ENCODE data around the gene LIG3.
"Not testable (repeated sequence)": the region's sequence is repeated elsewhere in the genome, so short reads cannot be mapped to it uniquely, and the experiment has no call there.

The LIG3 gene

DNA sequence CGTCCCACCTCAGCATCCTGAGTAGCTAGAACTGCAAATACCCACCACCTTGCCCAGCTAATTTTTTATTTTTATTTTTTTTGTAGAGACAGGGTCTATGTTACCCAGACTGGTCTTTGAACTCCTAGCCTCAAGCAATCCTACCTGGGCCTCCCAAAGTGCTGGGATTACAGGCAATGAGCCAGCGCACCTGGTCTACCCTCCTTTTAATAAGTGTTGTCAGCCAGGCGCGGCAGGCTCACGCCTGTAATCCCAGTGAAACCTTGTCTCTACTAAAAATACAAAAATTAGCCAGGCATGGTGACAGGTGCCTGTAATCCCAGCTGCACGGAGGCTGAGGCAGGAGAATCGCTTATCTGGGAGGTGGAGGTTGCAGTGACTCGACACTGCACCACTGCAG is 63.9 kb downstream of the LIG3 start:
- DNase-seq (ENCODE audit: low spot score) = no peak

DNA sequence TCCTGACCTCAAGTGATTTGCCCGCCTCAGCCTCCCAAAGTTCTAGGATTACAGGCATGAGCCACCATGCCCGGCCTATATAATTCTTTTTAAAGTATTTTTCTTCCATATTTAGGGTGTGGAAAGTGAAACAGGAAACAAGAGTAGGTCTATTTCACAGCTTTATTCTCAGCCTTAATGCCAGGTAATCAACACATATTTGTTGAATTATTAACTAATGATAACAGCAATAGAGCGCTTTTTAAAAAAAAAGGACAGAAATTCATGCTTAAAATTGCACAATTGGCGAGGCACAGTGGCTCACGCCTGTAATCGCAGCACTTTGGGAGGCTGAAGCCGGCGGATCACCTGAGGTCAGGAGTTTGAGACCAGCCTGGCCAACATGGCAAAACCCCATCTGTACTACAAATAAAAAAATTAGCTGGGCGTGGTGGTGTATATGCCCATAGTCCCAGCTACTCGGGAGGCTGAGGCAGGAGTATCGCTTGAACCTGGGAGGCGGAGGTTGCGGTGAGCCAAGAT is 65.2 kb downstream of the LIG3 start:
- not testable (repeated sequence) for DNase-seq (ENCODE audit: low spot score)

DNA sequence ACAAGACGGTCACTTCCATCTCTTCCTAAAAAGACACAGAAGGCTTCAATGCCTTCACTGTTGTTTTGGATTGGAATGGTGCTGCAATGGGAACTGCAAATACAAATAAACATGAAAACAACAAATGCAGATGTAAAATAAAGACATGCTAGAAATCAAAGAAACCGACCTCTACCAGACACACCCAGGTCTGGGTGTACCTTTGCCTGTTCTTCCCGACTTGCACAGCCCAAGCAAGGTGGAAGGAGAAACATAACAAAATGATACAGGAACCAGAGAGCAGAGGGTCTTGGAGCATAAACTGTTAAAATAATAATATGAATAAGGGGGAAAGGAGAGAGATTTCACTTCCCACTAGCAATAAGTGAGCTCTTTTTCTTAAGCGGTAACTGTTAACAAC is 65.9 kb downstream of the LIG3 start:
- DNase-seq (ENCODE audit: low spot score) = no peak

DNA sequence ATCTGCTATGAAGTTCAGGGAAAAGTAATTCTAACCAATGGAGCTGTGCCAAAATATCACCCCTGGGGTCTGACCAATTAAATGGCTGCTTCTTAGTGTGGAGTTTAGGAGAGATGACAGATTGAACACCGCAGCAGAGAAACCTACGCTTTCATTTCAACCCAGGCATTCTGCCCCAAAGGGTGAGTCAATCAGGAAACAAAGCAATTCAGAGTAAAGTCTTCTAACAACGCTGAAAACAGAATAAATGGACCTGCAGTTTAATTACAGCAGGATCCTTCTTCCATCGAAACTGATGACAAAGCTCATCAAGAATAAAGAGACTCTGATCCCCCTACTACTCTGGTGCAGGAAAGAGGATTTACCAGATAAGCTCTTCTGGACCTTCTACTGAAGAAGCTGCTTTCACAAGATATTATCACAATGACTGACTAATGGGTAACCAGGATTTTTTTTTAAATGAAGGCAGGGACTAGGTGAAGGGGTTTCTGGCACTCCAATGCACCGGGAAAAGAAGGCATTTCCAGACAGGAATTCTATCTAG is 66.5 kb downstream of the LIG3 start:
- no peak for DNase-seq (ENCODE audit: low spot score)

DNA sequence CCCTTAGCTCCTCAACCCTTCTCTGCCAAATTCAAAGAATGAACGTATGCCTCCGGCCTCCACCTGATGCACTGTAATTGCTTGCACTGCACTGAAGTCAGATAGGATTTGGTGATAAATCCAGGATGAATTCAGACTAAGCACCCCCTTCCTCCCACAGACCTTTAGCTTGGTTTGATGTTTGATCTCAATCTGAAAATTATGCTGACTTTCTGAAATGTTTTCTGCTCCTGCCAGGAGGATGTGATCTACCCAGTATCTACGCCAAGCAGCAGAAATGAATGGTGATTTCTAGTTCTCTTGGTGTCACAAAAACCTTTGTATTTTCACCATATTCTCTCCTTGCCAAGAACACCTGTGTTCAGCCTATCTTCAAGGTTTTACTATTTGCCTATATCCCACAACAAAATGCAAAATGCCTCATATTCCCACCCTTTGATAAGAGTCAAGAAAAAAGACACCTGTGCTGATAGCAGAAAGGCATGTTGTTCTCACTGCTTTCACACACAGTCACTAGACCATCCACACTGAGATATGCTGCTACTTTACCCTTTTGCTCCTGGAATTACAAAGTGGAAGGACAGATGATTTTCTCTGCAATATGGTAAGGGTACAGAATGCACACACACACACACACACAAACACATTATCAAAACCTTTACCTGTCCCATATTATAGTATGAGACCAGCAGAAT is 68.5 kb downstream of the LIG3 start:
- no peak for DNase-seq (ENCODE audit: low spot score)

DNA sequence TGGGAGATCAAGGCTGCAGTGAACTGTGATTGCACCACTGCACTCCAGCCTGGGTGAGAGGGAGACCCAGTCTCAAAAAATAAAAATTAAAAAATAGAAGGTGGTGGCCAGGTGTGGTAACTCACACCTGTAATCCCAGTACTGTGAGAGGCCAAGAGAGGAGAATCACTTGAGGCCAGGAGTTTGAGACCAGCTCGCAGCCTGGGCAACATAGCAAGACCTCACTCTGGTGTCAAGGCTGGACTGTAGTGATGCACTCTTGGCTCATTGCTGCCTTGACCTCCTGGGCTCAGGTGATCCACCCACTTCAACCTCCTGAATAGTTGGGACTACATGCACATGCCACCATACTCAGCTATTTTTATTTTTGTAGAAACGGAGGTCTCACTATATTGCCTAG is 69.9 kb downstream of the LIG3 start:
- DNase-seq (ENCODE audit: low spot score) = no peak

DNA sequence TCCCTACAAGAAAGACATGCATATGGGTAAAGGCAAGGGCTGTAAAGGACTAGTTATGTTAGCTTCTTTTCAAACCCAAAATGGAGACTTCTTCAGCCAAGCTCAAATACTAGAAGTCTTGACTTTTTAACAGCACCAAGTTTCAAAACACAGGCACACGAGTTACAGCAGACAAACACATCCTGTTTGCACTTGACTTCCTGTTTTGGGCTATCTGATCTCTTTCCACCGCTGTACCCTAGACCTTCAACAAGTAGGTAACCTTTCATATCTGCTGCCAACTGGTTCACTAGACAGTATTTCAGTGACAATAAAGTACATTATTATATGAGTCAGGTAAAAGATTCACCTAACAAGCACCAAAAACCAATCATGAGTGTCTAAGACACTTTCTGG is 70.9 kb downstream of the LIG3 start:
- DNase-seq (ENCODE audit: low spot score) = no peak

DNA sequence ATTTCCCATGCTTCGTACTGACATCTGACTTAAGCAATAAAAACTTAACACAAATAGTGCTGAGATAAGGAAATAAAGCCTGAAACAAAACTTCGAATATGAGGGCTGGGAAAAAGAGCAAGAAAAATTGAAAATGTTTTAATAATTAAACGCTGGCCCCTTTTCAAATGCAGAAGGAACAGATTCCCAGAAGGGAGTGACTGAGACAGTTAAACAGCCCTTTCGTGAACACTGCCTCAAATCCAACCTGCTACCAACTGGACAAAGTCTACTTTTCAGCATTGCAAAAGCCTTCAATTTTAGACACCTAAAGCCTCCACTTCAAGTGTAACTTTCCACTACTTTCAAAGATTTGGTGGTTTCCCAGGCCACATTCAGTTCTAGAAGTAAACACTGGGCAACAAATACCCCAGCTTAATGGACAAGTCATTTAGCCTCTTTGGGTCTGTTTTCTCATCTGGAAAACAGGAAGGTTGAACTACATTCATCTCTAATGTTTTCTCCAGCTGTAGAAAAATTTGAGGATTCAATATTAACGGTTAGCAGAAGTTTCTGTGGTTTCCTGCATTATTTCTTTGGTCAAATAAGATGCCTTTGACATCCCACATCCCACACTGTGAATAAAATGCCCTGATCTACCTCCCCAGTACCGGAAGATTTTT is 71.4 kb downstream of the LIG3 start:
- no peak for DNase-seq (ENCODE audit: low spot score)

DNA sequence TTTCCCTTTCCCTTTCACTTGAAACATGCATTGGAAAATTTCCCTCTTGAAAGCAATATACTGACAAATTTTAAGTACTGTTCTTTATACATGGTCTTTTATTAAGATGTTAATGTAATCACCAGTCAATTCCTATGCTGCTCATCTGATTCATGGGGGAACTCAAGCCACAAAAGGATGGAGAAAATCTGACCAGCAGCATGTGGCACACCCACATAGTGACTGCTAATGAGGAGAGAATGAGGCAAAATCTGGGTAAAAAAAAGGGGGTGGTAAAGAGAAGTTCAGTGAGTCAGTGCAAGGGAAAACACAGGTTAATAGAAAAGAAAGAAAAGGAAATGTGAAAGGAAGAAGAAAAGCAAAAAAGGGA is 71.9 kb downstream of the LIG3 start:
- no peak for DNase-seq (ENCODE audit: low spot score)

DNA sequence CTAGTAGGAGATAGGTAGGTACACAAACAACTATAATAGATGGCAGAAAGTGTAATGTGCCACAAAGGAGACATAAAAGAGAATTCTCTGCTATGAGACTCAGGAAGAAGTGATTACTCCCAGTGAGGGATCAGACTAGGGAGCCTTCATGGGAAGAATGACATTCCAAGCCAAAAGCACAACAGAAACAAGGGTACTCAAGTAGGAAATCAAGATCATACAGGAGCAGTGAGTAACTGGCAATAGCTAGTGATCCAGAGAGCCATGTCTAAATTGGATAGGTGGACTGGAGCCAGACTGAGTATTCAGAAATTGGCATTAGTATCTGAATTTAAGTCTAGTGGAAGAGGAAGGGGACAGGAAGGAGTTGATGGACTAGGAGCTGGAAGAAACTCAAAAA is 72.5 kb downstream of the LIG3 start:
- DNase-seq (ENCODE audit: low spot score) = no peak

DNA sequence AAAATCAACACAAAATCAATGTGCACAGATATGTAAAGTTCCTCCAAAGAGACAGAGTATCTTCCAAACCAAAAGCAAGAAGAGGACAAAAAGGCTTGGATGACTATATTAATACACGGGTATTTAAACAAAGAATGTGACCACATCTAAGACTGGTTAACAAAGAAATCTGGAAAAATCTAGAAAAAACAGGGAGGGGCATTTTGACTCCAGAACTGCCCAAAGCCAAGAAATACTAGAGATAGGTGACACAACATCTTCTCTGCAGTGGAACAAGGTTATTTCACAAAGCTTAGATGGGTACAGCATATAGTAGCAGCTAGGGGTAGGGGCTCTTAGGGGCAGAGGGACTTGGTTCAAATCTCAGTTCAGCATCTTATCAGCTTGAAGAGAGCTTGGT is 72.9 kb downstream of the LIG3 start:
- no peak for DNase-seq (ENCODE audit: low spot score)

DNA sequence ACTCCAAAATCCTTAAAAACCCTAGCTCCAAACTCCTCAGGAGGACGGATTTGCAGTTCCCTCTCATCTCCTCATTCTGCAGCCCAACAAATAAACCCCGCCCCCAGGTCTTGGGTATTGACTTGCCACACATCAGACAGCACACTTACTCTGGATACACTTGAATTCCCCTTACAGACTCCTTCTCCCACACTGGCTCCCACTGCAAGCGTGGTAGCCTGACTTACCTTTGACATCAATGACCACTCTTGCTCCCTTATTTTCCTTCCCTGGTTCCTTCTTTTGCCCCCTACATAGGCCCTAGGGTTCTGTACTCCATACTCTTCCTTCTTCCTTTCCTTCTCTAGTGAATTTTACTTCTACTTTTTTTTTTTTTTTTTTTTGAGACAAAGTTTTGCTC is 75.7 kb downstream of the LIG3 start:
- DNase-seq (ENCODE audit: low spot score) = no peak

DNA sequence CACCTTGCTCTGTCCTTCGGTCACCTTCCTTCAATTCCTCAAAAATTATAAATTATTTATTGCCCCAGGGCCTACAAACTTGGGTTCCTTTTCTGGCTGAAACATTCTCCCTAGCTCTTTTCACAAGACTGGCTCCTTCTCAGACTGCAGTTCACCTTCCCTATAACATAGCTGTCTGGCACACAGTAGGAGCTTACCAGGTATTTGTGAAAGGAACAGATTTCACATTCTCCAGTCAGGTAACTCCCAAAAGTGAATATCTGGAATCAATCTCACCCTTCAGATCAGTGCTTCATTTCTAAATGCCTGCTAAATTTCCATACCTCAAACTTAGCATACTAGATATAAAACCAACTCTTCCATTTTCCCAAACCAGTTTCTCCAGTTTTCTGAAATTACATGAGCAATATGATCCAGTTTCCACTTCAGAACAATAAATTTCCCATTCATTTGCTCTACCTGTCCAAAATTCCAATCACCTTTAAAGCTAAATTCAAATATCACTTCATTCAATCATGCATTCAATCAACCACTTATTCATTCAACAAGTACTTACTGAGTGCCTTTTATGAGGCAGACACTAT is 77.1 kb downstream of the LIG3 start:
- no peak for DNase-seq (ENCODE audit: low spot score)

All from globus pallidus (tissue), 1 donor.